OCI-LY3 (cell line): ENCODE data around the gene ADH4.

ENCODE experiments used
- EZH2phosphoT487 ChIP-seq: fragments of 200-600 bp; shearing (Covaris generic); IDR thresholded peaks from 2 replicates; pipeline ENCODE4 v1.6.1; 2018; ENCODE audit warnings: antibody characterized with exemption, mixed run types, low read depth
- TF ChIP-seq, protein P1 (sequence below): fragments of 200-600, 300-600 bp; sonication (generic); IDR thresholded peaks from 2 replicates; pipeline ENCODE4 v1.5.1; 2014; ENCODE audit warnings: antibody characterized with exemption, low read length, low read depth

- TF ChIP-seq, protein P1, sequence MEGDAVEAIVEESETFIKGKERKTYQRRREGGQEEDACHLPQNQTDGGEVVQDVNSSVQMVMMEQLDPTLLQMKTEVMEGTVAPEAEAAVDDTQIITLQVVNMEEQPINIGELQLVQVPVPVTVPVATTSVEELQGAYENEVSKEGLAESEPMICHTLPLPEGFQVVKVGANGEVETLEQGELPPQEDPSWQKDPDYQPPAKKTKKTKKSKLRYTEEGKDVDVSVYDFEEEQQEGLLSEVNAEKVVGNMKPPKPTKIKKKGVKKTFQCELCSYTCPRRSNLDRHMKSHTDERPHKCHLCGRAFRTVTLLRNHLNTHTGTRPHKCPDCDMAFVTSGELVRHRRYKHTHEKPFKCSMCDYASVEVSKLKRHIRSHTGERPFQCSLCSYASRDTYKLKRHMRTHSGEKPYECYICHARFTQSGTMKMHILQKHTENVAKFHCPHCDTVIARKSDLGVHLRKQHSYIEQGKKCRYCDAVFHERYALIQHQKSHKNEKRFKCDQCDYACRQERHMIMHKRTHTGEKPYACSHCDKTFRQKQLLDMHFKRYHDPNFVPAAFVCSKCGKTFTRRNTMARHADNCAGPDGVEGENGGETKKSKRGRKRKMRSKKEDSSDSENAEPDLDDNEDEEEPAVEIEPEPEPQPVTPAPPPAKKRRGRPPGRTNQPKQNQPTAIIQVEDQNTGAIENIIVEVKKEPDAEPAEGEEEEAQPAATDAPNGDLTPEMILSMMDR, result no peak
- no peak for TF ChIP-seq EZH2phosphoT487
Measured at GRCh38 chr4:99104153-99104552, 39.9 kb downstream of the ADH4 start.
